CD4-positive, alpha-beta memory T cell (primary cell): ENCODE measurements around the gene MET. TPM values are rescaled to one million over a fixed set of nuclear protein-coding genes. Genes with fewer than 3 reads are reported as not detected.
"Not testable (repeated sequence)": the region's sequence is repeated elsewhere in the genome, so short reads cannot be mapped to it uniquely, and the experiment has no call there.

Experiments used
- CTCF ChIA-PET: fragments of 350-600 bp; sonication (Branson Sonifier 250); formaldehyde crosslinking; loops from one replicate; lab custom pipeline; 2021; ENCODE audit warnings: inconsistent platforms; ENCODE audit not compliant: partially characterized antibody; lab: Charles Lee
- POLR2A ChIA-PET: fragments of 350-600 bp; sonication (Branson Sonifier 250); formaldehyde crosslinking; loops from one replicate; lab custom pipeline; 2021; ENCODE audit not compliant: partially characterized antibody; lab: Charles Lee
- DNase-seq, 5 donors: peaks; one replicate each; pipeline versions ENCODE4 v3.0.0 to v3.0.0-alpha.2; 2020 to 2022; ENCODE audit warnings: mixed read lengths in 1 of 5
- H3K27ac ChIP-seq: one replicate; pipeline ENCODE4 v1.7.0; 2013; ENCODE audit warnings: low read depth, low read length
- H3K27me3 ChIP-seq: 2 replicates; pipeline ENCODE4 v1.7.0; 2013; ENCODE audit warnings: mild to moderate bottlenecking, low read length, moderate library complexity; ENCODE audit not compliant: insufficient read depth
- H3K36me3 ChIP-seq: 2 replicates; pipeline ENCODE4 v1.7.0; 2013; ENCODE audit warnings: mild to moderate bottlenecking, low read length, moderate library complexity; ENCODE audit not compliant: insufficient read depth
- H3K4me1 ChIP-seq: 2 replicates; pipeline ENCODE4 v1.7.0; 2013; ENCODE audit warnings: mild to moderate bottlenecking, low read length, moderate library complexity; ENCODE audit not compliant: insufficient read depth
- H3K4me3 ChIP-seq, 2 donors: one replicate each; pipeline ENCODE4 v1.7.0; 2013; ENCODE audit warnings: low read length in 2 of 2, mild to moderate bottlenecking in 1 of 2
- H3K9me3 ChIP-seq, 2 donors: one replicate each; pipeline ENCODE4 v1.7.0; 2013; ENCODE audit warnings: low read length in 2 of 2, control low read depth in 1 of 2; ENCODE audit not compliant: control insufficient read depth in 1 of 2
- H3K27ac Mint-ChIP-seq, 7 donors: one replicate each; pipeline ENCODE4 v1.8.0; 2020 to 2021; ENCODE audit warnings: mixed read lengths in 7 of 7, mild to moderate bottlenecking in 6 of 7, inconsistent platforms in 3 of 7, moderate library complexity in 3 of 7
- H3K27me3 Mint-ChIP-seq, 2 donors: one replicate each; pipeline ENCODE4 v1.8.0; 2020 to 2021; ENCODE audit warnings: mixed read lengths in 2 of 2
- H3K36me3 Mint-ChIP-seq, 2 donors: one replicate each; pipeline ENCODE4 v1.8.0; 2020 to 2021; ENCODE audit warnings: mixed read lengths in 2 of 2, inconsistent platforms in 1 of 2, mild to moderate bottlenecking in 1 of 2
- H3K4me1 Mint-ChIP-seq, 4 donors: one replicate each; pipeline ENCODE4 v1.8.0; 2020 to 2021; ENCODE audit warnings: mixed read lengths in 4 of 4, mild to moderate bottlenecking in 1 of 4
- H3K4me3 Mint-ChIP-seq, 8 donors: one replicate each; pipeline ENCODE4 v1.8.0; 2020 to 2021; ENCODE audit warnings: mixed read lengths in 8 of 8, mild to moderate bottlenecking in 7 of 8, moderate library complexity in 6 of 8, inconsistent platforms in 3 of 8
- H3K9me3 Mint-ChIP-seq, 8 donors: one replicate each; pipeline ENCODE4 v1.8.0; 2020 to 2021; ENCODE audit warnings: mixed read lengths in 8 of 8, mild to moderate bottlenecking in 5 of 8, inconsistent platforms in 3 of 8, moderate library complexity in 1 of 8
- intact Hi-C: fragments of 100-400 bp; cut with micrococcal nuclease; formaldehyde crosslinking; loops from one replicate; pipeline ENCODE4 v1.15.1; 2023
- polyA plus RNA-seq, 2 donors: library from polyadenylated mRNA; unstranded; fragments of 300-500 nt; fragmentation: Illumina TruSeq; gene quantifications; one replicate each; pipeline ENCODE4 v1.2.3, GENCODE V29; 2021
- total RNA-seq, 2 experiments: library from RNA; stranded (reverse); gene quantifications; one replicate each; pipeline ENCODE4 v1.2.3, GENCODE V29; 2021

MET gene
- total and polyA plus RNA-seq, 4 experiments from 2014 or later, result 0.23 to 0.47 TPM; not detected in 2

- intact Hi-C loops, result no loop called here
- Histone ChIP-seq H3K27ac (no peak overlapping the region), H3K4me3 (no peak overlapping the region), H3K4me1 (no peaks in the 10 kb centered on the region), H3K9me3 (no peaks in the 10 kb centered on the region), H3K27me3 (no peaks in the 10 kb centered on the region), H3K36me3 (no peaks in the 10 kb centered on the region)
- ChIA-PET POLR2A (no interaction called here), CTCF (no interaction called here)
- Mint-ChIP-seq H3K27me3 (peaks cover 8 to 12% of the 10 kb centered on the region in 2 donors), H3K4me1 (no peaks in the 10 kb centered on the region), H3K4me3 (no peak overlapping the region), H3K27ac (no peak overlapping the region), H3K9me3 (peaks cover 0 to 13% (median 7%) of the 10 kb centered on the region in 8 donors), H3K36me3 (no peaks in the 10 kb centered on the region)
- no peak for DNase-seq
Observed at GRCh38 chr7:116741625-116742316, 69.8 kb downstream of the MET start.

- no peaks in the 10 kb centered on the region for H3K4me1 Mint-ChIP-seq
- Histone ChIP-seq H3K9me3 (no peaks in the 10 kb centered on the region), H3K4me3 (no peak overlapping the region), H3K27ac (no peak overlapping the region), H3K27me3 (no peaks in the 10 kb centered on the region), H3K36me3 (no peaks in the 10 kb centered on the region), H3K4me1 (no peaks in the 10 kb centered on the region)
- peaks cover 0 to 19% (median 8%) of the 10 kb centered on the region in 8 donors for H3K9me3 Mint-ChIP-seq
- peaks cover 7 to 12% of the 10 kb centered on the region in 2 donors for H3K27me3 Mint-ChIP-seq
- no peaks in the 10 kb centered on the region for H3K36me3 Mint-ChIP-seq
- intact Hi-C loops, result no loop called here
- no peak overlapping the region for H3K27ac Mint-ChIP-seq
- ChIA-PET CTCF (no interaction called here), POLR2A (no interaction called here)
- DNase-seq, result no peak
- no peak overlapping the region for H3K4me3 Mint-ChIP-seq
Observed at GRCh38 chr7:116742641-116743040, 70.6 kb downstream of the MET start.

- intact Hi-C loops, H3K4me3 ChIP-seq, H3K27ac ChIP-seq, H3K36me3 ChIP-seq, H3K9me3 ChIP-seq, POLR2A ChIA-PET, H3K27ac Mint-ChIP-seq, H3K4me1 ChIP-seq, DNase-seq, H3K27me3 ChIP-seq, H3K4me3 Mint-ChIP-seq, CTCF ChIA-PET, H3K36me3 Mint-ChIP-seq, H3K4me1 Mint-ChIP-seq: not testable (repeated sequence)
- Mint-ChIP-seq H3K9me3 (peaks cover 0 to 27% (median 16%) of the 10 kb centered on the region in 8 donors), H3K27me3 (peaks cover 7 to 13% of the 10 kb centered on the region in 2 donors)
Observed at GRCh38 chr7:116743835-116744234, 71.8 kb downstream of the MET start.

DNA sequence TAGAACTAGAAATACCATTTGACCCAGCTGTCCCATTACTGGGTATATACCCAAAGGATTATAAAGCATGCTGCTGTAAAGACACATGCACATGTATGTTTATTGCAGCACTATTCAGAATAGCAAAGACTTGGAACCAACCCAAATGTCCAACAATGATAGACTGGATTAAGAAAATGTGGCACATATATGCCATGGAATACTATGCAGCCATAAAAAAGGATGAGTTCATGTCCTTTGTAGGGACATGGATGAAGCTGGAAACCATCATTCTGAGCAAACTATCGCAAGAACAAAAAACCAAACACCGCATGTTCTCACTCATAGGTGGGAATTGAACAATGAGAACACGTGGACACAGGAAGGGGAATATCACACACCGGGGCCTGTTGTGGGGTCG, 74.4 kb downstream of the MET start:
- intact Hi-C loops, CTCF ChIA-PET, H3K27me3 ChIP-seq, H3K4me1 Mint-ChIP-seq, H3K27ac Mint-ChIP-seq, H3K36me3 ChIP-seq, POLR2A ChIA-PET, DNase-seq, H3K4me1 ChIP-seq, H3K27ac ChIP-seq, H3K9me3 ChIP-seq, H3K36me3 Mint-ChIP-seq, H3K4me3 ChIP-seq, H3K4me3 Mint-ChIP-seq: not testable (repeated sequence)
- Mint-ChIP-seq H3K27me3 (peaks cover 5 to 15% of the 10 kb centered on the region in 2 donors), H3K9me3 (peaks cover 0 to 40% (median 26%) of the 10 kb centered on the region in 8 donors)

DNA sequence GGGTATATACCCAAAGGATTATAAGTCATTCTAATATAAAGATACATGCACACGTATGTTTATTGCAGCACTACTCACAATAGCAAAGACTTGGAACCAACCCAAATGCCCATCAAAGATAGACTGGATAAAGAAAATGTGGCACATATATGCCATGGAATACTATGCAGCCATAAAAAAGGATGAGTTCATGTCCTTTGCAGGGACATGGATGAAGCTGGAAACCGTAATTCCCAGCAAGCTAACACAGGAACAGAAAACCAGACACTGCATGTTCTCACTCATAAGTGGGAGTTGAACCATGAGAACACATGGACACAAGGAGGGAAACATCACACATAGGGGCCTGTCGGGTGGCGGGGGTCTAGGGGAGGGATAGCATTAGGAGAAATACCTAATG, 79.1 kb downstream of the MET start:
- H3K36me3 Mint-ChIP-seq, H3K27me3 Mint-ChIP-seq, H3K9me3 ChIP-seq, H3K36me3 ChIP-seq, DNase-seq, CTCF ChIA-PET, H3K27me3 ChIP-seq, H3K4me1 Mint-ChIP-seq, H3K4me3 ChIP-seq, intact Hi-C loops, H3K27ac ChIP-seq, H3K27ac Mint-ChIP-seq, H3K4me1 ChIP-seq, POLR2A ChIA-PET, H3K4me3 Mint-ChIP-seq: not testable (repeated sequence)
- H3K9me3 Mint-ChIP-seq, result peaks cover 0 to 32% (median 19%) of the 10 kb centered on the region in 8 donors

GRCh38 chr7:116752305-116753074, 80.5 kb downstream of the MET start:
- no peaks in the 10 kb centered on the region for H3K4me1 Mint-ChIP-seq
- POLR2A ChIA-PET, result no interaction called here

GRCh38 chr7:116753130-116753529, 81.1 kb downstream of the MET start:
- Histone ChIP-seq H3K36me3 (no peaks in the 10 kb centered on the region), H3K27ac (no peak overlapping the region), H3K27me3 (no peaks in the 10 kb centered on the region), H3K4me1 (no peaks in the 10 kb centered on the region), H3K4me3 (no peak overlapping the region), H3K9me3 (no peaks in the 10 kb centered on the region)
- DNase-seq, result no peak
- Mint-ChIP-seq H3K4me1 (no peaks in the 10 kb centered on the region), H3K27me3 (peaks cover 0 to 6% of the 10 kb centered on the region in 2 donors), H3K4me3 (no peak overlapping the region), H3K36me3 (no peaks in the 10 kb centered on the region), H3K9me3 (peaks cover 0 to 19% (median 16%) of the 10 kb centered on the region in 8 donors), H3K27ac (no peak overlapping the region)
- intact Hi-C loops, result no loop called here
- ChIA-PET POLR2A (no interaction called here), CTCF (no interaction called here)

More at GRCh38 chr7:116752305-116753074, 80.5 kb downstream of the MET start:
- Mint-ChIP-seq H3K27ac (no peak overlapping the region), H3K27me3 (peaks cover 0 to 5% of the 10 kb centered on the region in 2 donors), H3K36me3 (no peaks in the 10 kb centered on the region), H3K9me3 (peaks cover 0 to 23% (median 17%) of the 10 kb centered on the region in 8 donors), H3K4me3 (no peak overlapping the region)
- intact Hi-C loops, result no loop called here
- Histone ChIP-seq H3K27ac (no peak overlapping the region), H3K4me1 (no peaks in the 10 kb centered on the region), H3K27me3 (no peaks in the 10 kb centered on the region), H3K4me3 (no peak overlapping the region), H3K36me3 (no peaks in the 10 kb centered on the region), H3K9me3 (no peaks in the 10 kb centered on the region)
- no peak for DNase-seq
- CTCF ChIA-PET, result no interaction called here
